NB4 (cell line): ENCODE results near the gene PODN.

ENCODE experiments used
- CTCF ChIP-seq: IDR thresholded peaks from one replicate; pipeline ENCODE4 v1.5.1; 2012; ENCODE audit warnings: low read depth, low read length
- MAX ChIP-seq: IDR thresholded peaks from 2 replicates; pipeline ENCODE4 v1.6.1; 2011; ENCODE audit warnings: low read depth, low read length
- MYC ChIP-seq: IDR thresholded peaks from 2 replicates; pipeline ENCODE4 v1.6.1; 2011; ENCODE audit warnings: low read depth, low read length
- POLR2A ChIP-seq: IDR thresholded peaks from 2 replicates; pipeline ENCODE4 v1.6.1; 2011; ENCODE audit warnings: mild to moderate bottlenecking; ENCODE audit not compliant: insufficient read length; ENCODE audit errors: extremely low read depth

DNA sequence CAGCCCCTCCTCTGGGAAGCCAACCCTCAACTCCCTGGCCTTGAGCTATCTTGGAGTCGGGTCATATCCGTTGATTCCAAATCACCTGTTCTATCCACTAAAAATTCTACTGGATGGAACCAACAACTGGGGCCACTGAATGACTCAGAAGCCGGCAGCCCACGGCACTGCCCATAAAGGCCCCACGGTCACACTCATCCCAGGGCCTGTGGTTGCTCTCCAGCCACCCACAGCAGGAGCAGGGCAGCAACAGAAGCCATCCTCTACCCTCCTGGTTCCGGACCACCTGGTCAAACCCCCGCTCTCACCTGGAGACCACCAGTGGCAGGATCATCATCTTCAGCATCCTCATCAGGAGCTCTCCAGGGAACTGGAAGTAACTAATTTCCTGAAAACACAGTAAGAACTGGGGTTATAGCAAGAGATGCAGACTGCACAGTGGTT, 72.1 kb downstream of the PODN start:
- TF ChIP-seq CTCF (no peak), MAX (no peak), POLR2A (no peak), MYC (no peak)
